Stomach smooth muscle (tissue), 2 donors: ENCODE measurements around the gene FRMD3.

Source experiments
- H3K27ac ChIP-seq: one replicate; pipeline ENCODE4 v1.7.0; 2013; ENCODE audit warnings: mild to moderate bottlenecking, low read length, inconsistent platforms
- H3K27me3 ChIP-seq, 2 donors: one replicate each; pipeline ENCODE4 v1.7.0; 2013; ENCODE audit warnings: low read length in 2 of 2; ENCODE audit not compliant: insufficient read depth in 2 of 2, control insufficient read depth in 1 of 2
- H3K36me3 ChIP-seq, 2 donors: one replicate each; pipeline ENCODE4 v1.7.0; 2013; ENCODE audit warnings: low read length in 2 of 2; ENCODE audit not compliant: control insufficient read depth in 2 of 2, insufficient read depth in 2 of 2
- H3K4me1 ChIP-seq: one replicate; pipeline ENCODE4 v1.7.0; 2013; ENCODE audit warnings: low read length; ENCODE audit not compliant: control insufficient read depth, insufficient read depth
- H3K4me3 ChIP-seq, 2 donors: one replicate each; pipeline ENCODE4 v1.7.0; 2013; ENCODE audit warnings: low read length in 2 of 2
- H3K9ac ChIP-seq, 2 donors: one replicate each; pipeline ENCODE4 v1.7.0; 2013; ENCODE audit warnings: low read length in 2 of 2, mild to moderate bottlenecking in 1 of 2
- H3K9me3 ChIP-seq, 2 donors: one replicate each; pipeline ENCODE4 v1.7.0; 2013; ENCODE audit warnings: low read length in 2 of 2; ENCODE audit not compliant: control insufficient read depth in 2 of 2
- donor health status: healthy.
- donor health status: Pancreatic carcinoma.

The FRMD3 gene

GRCh38 chr9:83271665-83272071 lies 266.5 kb downstream of the FRMD3 start:
- Histone ChIP-seq H3K27ac (no peak overlapping the region), H3K27me3 (no peaks in the 10 kb centered on the region), H3K4me1 (peaks cover 7% of the 10 kb centered on the region), H3K9me3 (no peaks in the 10 kb centered on the region), H3K36me3 (no peaks in the 10 kb centered on the region), H3K4me3 (no peak overlapping the region), H3K9ac (no peak overlapping the region)

DNA sequence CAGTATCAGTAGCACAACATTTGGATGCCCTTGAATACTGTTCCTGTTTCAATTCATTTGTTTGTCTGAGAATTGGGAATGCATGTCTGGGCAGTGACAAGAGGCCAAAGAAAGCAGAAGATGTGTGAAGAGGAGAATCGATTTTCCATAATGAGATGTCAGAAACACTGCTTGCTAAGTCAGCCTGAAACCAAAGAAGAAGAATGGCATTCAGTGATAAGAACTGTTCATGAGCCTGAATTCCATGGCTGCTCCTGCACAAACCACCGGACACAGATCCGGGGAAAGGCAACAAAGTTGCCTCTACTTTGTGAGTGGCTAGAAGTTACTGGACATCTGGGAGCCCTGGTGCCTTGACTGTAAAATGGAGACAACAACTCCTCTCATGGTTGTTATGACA lies 268.1 kb downstream of the FRMD3 start:
- H3K27ac ChIP-seq, result no peak overlapping the region
- no peak overlapping the region for H3K9ac ChIP-seq
- H3K27me3 ChIP-seq, result no peaks in the 10 kb centered on the region
- H3K4me1 ChIP-seq, result peaks cover 11% of the 10 kb centered on the region
- H3K36me3 ChIP-seq, result no peaks in the 10 kb centered on the region
- H3K4me3 ChIP-seq, result no peak overlapping the region
- no peaks in the 10 kb centered on the region for H3K9me3 ChIP-seq

GRCh38 chr9:83267741-83268140 lies 270.5 kb downstream of the FRMD3 start:
- H3K4me3 ChIP-seq, result no peak overlapping the region
- peaks cover 11% of the 10 kb centered on the region for H3K4me1 ChIP-seq
- no peaks in the 10 kb centered on the region for H3K9me3 ChIP-seq
- no peak overlapping the region for H3K27ac ChIP-seq
- H3K36me3 ChIP-seq, result no peaks in the 10 kb centered on the region
- no peaks in the 10 kb centered on the region for H3K27me3 ChIP-seq
- H3K9ac ChIP-seq, result no peak overlapping the region

GRCh38 chr9:83266666-83267496 lies 271.3 kb downstream of the FRMD3 start:
- no peaks in the 10 kb centered on the region for H3K27me3 ChIP-seq
- no peaks in the 10 kb centered on the region for H3K9me3 ChIP-seq
- no peaks in the 10 kb centered on the region for H3K36me3 ChIP-seq
- H3K4me1 ChIP-seq, result peaks cover 11% of the 10 kb centered on the region
- no peak overlapping the region for H3K4me3 ChIP-seq
- no peak overlapping the region for H3K9ac ChIP-seq
- no peak overlapping the region for H3K27ac ChIP-seq

DNA sequence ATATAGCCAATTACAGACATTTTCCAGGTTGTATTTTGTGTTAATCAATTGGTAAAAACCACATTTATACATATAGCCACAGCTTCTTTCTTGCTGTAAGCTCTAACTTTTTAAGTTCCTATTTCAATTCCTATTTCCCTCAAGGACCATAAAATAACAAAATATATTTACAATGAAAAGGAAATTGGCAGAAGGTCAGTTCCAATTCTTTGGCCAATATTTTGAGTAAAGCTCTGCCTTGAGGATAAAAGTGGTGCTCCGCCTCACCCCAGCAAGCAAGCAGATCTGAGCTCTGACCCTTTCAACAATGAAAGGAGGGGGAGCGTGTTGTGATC lies 271.9 kb downstream of the FRMD3 start:
- Histone ChIP-seq H3K9ac (no peak overlapping the region), H3K36me3 (no peaks in the 10 kb centered on the region), H3K4me1 (peaks cover 11% of the 10 kb centered on the region), H3K9me3 (no peaks in the 10 kb centered on the region), H3K27ac (no peak overlapping the region), H3K27me3 (no peaks in the 10 kb centered on the region), H3K4me3 (no peak overlapping the region)

DNA sequence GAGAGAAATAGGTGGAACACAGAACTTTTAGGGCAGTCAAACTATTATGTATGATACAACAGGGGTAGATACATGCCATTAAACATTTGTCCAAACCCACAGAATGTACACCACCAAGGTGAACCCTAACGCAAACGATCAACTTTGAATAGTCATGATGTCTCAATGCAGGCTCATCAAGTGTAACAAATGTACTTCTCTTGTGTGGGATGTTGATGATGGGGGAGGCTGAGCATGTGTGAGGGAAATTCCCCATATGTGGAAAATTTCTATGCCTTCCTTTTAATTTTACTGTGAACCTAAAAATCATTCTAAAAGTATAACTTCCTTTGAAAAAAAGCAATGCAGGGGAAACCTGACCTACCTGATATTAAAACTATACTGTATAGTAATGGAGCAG lies 273.9 kb downstream of the FRMD3 start:
- no peak overlapping the region for H3K27ac ChIP-seq

GRCh38 chr9:83259558-83259957 lies 278.6 kb downstream of the FRMD3 start:
- H3K27ac ChIP-seq, result no peak overlapping the region
- no peaks in the 10 kb centered on the region for H3K36me3 ChIP-seq
- H3K9ac ChIP-seq, result no peak overlapping the region
- no peaks in the 10 kb centered on the region for H3K27me3 ChIP-seq
- no peaks in the 10 kb centered on the region for H3K4me1 ChIP-seq
- no peak overlapping the region for H3K4me3 ChIP-seq
- no peaks in the 10 kb centered on the region for H3K9me3 ChIP-seq

More for the DNA sequence above, 273.9 kb downstream of the FRMD3 start:
- H3K27me3 ChIP-seq, result no peaks in the 10 kb centered on the region
- no peaks in the 10 kb centered on the region for H3K36me3 ChIP-seq
- H3K4me1 ChIP-seq, result peaks cover 11% of the 10 kb centered on the region
- no peaks in the 10 kb centered on the region for H3K9me3 ChIP-seq
- H3K4me3 ChIP-seq, result no peak overlapping the region
- no peak overlapping the region for H3K9ac ChIP-seq

- H3K27ac ChIP-seq, result no peak overlapping the region
- H3K27me3 ChIP-seq, result no peaks in the 10 kb centered on the region
- no peaks in the 10 kb centered on the region for H3K9me3 ChIP-seq
- no peak overlapping the region for H3K4me3 ChIP-seq
- H3K4me1 ChIP-seq, result no peaks in the 10 kb centered on the region
- no peaks in the 10 kb centered on the region for H3K36me3 ChIP-seq
- no peak overlapping the region for H3K9ac ChIP-seq
Measured at GRCh38 chr9:83257937-83258891, 280.0 kb downstream of the FRMD3 start.

GRCh38 chr9:83247732-83248131 lies 290.5 kb downstream of the FRMD3 start:
- H3K36me3 ChIP-seq, result no peaks in the 10 kb centered on the region
- no peaks in the 10 kb centered on the region for H3K4me1 ChIP-seq
- no peak overlapping the region for H3K27ac ChIP-seq
- H3K9ac ChIP-seq, result no peak overlapping the region
- H3K9me3 ChIP-seq, result peaks cover 0 to 3% of the 10 kb centered on the region in 2 donors
- H3K4me3 ChIP-seq, result no peak overlapping the region
- H3K27me3 ChIP-seq, result peaks cover 0 to 2% of the 10 kb centered on the region in 2 donors

DNA sequence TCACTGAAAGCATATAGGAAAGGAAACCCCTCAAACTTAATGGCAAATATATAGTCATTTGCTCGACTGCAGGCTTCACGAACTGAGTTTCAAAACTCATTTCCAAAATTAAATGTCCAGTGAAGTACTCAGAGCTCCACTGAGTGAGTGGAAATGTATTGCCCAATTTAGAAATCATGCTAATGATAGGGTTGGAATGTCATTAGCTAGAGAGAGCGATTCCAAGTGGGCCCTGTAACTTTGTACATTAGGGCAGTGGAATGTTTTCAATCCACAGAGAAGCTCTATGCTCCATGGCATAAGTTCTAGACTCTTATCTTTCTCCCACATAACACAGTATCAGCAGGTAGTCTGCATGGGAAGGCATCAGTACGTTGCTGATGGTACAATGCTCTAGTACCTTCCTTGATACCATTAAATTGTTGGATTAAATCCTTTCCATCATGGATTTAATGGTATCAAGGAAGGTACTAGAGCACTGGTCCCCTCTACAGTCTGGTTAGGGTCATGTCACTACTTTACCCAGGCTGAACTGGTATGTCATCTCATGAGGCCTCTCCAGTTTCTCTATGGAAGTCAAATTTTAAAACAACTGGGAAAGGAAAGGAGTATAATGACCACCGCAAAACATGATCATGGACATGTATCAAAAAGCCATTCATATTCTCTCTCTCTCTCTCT lies 292.1 kb downstream of the FRMD3 start:
- no peaks in the 10 kb centered on the region for H3K36me3 ChIP-seq
- no peak overlapping the region for H3K27ac ChIP-seq
- no peak overlapping the region for H3K9ac ChIP-seq
- H3K4me3 ChIP-seq, result no peak overlapping the region
- H3K4me1 ChIP-seq, result no peaks in the 10 kb centered on the region
- H3K9me3 ChIP-seq, result peaks cover 0 to 3% of the 10 kb centered on the region in 2 donors
- H3K27me3 ChIP-seq, result peaks cover 0 to 2% of the 10 kb centered on the region in 2 donors
